Bronchial epithelial cell (primary cell): ENCODE results near the gene TGFBR3. TPM values are rescaled to one million over a fixed set of nuclear protein-coding genes. Genes with fewer than 3 reads are reported as not detected.

Experiments
- DNase-seq: peaks from one replicate; pipeline ENCODE4 v3.0.0-alpha.2; 2010; ENCODE audit warnings: low read depth
- FAIRE-seq: peaks from 2 replicates; lab custom pipeline; 2011; peaks lifted over from hg19 to GRCh38; lab: Jason Lieb, UNC
- H3K27me3 ChIP-seq: 2 replicates; pipeline ENCODE4 v1.5.1; 2011; ENCODE audit warnings: low read length; ENCODE audit not compliant: control insufficient read depth, insufficient read depth
- H3K36me3 ChIP-seq: 2 replicates; pipeline ENCODE4 v1.5.1; 2011; ENCODE audit warnings: low read length; ENCODE audit not compliant: control insufficient read depth, insufficient read depth
- H3K4me3 ChIP-seq: 2 replicates; pipeline ENCODE4 v1.5.1; 2011; ENCODE audit warnings: mild to moderate bottlenecking, low read depth, low read length, control low read depth
- CTCF ChIP-seq: IDR thresholded peaks from 2 replicates; pipeline ENCODE4 v1.5.1; 2011; ENCODE audit warnings: mild to moderate bottlenecking, moderate library complexity, low read length, control low read depth, inconsistent platforms; ENCODE audit not compliant: insufficient read depth, severe bottlenecking
- total RNA-seq: library from RNA; depleted of rRNA; stranded (reverse); fragments of >200 nt; gene quantifications from 2 replicates; pipeline ENCODE4 v1.2.1, GENCODE V29; 2014

TGFBR3 gene
- total RNA-seq, 1 donor from 2014 or later, result 1.8 TPM

- FAIRE-seq, result no peak
- Histone ChIP-seq H3K27me3 (no peaks in the 10 kb centered on the region), H3K4me3 (no peak overlapping the region), H3K36me3 (no peaks in the 10 kb centered on the region)
- TF ChIP-seq CTCF, result no peak
- no peak for DNase-seq
Observed at GRCh38 chr1:91787919-91788318, 98.0 kb downstream of the TGFBR3 start.

DNA sequence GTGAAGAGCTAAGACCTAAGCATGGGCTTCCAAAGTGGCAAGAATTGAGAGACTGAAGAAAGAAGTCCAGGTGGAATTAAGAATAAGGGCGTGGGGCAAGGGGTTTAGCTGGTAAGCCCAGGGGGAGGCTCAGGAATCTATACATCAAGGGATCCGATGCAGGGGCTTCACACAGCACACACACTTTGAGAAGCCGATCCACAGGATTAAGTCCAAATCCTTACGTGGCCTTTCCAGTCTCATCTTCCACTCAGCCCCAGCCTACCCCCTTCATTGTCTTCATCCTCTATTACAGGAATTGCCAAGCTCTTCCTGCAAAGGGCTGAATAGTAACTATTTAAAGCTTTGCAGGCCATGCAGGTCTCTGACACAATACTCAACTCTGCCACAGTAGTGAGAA is 101.3 kb downstream of the TGFBR3 start:
- no peaks in the 10 kb centered on the region for H3K36me3 ChIP-seq
- H3K4me3 ChIP-seq, result no peak overlapping the region
- DNase-seq (no peak), FAIRE-seq (no peak)
- no peaks in the 10 kb centered on the region for H3K27me3 ChIP-seq
- no peak for TF ChIP-seq CTCF

DNA sequence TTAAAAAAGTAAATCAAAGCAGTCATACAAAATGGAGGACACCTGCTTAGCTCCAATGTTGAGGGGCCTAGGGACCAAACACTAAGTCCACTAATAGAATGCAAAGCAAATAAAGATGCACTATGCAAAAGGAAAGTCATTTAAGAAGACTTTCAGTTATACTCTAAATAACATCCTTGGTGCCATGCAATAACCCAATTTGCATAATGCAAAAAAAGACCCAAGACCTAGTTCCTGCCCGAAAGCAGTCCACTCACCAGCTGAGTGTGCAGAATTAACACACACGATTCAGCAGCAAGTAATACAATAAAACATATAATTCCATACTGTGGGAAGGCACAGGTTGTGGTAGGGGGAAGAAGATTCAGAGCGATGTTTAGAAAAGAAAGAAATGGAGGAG is 101.8 kb downstream of the TGFBR3 start:
- no peak for TF ChIP-seq CTCF
- DNase-seq (no peak), FAIRE-seq (no peak)
- Histone ChIP-seq H3K27me3 (no peaks in the 10 kb centered on the region), H3K36me3 (no peaks in the 10 kb centered on the region), H3K4me3 (no peak overlapping the region)

- DNase-seq (no peak), FAIRE-seq (no peak)
- Histone ChIP-seq H3K36me3 (no peaks in the 10 kb centered on the region), H3K27me3 (no peaks in the 10 kb centered on the region), H3K4me3 (no peak overlapping the region)
- TF ChIP-seq CTCF, result no peak
Observed at GRCh38 chr1:91783423-91784170, 102.4 kb downstream of the TGFBR3 start.

DNA sequence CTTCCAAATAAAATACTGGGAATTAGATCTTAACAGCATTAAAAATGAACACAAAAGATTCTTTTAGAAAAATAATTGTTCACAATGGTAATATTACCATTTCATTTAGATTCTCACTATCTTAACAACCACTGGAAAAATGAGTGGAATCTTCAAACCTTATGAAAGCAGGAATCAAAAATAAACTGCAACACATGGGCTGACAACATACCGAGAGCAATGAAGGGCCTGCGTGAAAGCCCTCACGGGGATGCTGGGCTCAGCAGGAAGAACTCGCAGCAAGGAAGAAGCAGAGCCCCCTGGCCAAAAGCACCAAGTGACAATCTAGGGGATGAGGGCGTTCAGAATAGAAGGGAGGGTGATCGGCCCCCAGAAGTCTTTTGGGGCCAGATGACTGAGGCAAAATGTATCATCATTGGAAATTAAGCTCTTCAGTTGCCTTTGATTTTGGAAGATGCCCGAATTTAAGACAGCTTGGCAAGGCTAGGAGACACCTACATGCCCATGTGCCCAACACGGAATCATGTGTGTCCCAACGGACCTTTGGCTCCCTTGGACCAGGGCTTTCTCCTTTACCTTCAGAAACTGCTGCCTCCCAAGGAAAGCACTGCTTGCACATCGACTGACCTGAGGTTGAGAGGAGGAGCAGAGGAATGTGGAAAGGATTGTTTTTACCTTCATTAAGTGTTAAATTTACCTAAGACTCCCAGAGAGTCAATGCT is 103.9 kb downstream of the TGFBR3 start:
- Histone ChIP-seq H3K4me3 (no peak overlapping the region), H3K27me3 (no peaks in the 10 kb centered on the region), H3K36me3 (no peaks in the 10 kb centered on the region)
- TF ChIP-seq CTCF, result no peak
- FAIRE-seq (no peak), DNase-seq (no peak)
